ENCODE results near the gene FLVCR2.

Gene FLVCR2

GRCh38 chr14:75559451-75560222 is 18.8 kb upstream of the FLVCR2 start:
- H3K27me3 ChIP-seq (ENCODE audit: control insufficient read depth, insufficient read depth, low read length), result no peaks in the 10 kb centered on the region
- H3K9me3 ChIP-seq (ENCODE audit: control insufficient read depth, insufficient read depth, low read length), result no peaks in the 10 kb centered on the region
- peaks cover 6% of the 10 kb centered on the region for H3K4me1 ChIP-seq (ENCODE audit: control insufficient read depth, insufficient read depth, low read length)
- no peak overlapping the region for H3K9ac ChIP-seq (ENCODE audit: low read depth, low read length)
- H3K36me3 ChIP-seq (ENCODE audit: control insufficient read depth, insufficient read depth, low read length), result peaks cover 2% of the 10 kb centered on the region
- H3K4me3 ChIP-seq (ENCODE audit: low read depth, low read length), result no peak overlapping the region

GRCh38 chr14:75561013-75561432 is 17.4 kb upstream of the FLVCR2 start:
- Histone ChIP-seq H3K4me3 (ENCODE audit: low read depth, low read length) (no peak overlapping the region), H3K9me3 (ENCODE audit: control insufficient read depth, insufficient read depth, low read length) (no peaks in the 10 kb centered on the region), H3K27me3 (ENCODE audit: control insufficient read depth, insufficient read depth, low read length) (no peaks in the 10 kb centered on the region), H3K36me3 (ENCODE audit: control insufficient read depth, insufficient read depth, low read length) (peaks cover under 1% of the 10 kb centered on the region), H3K9ac (ENCODE audit: low read depth, low read length) (no peak overlapping the region), H3K4me1 (ENCODE audit: control insufficient read depth, insufficient read depth, low read length) (peaks cover 6% of the 10 kb centered on the region)

- H3K4me3 ChIP-seq (ENCODE audit: low read depth, low read length), result no peak overlapping the region
- no peaks in the 10 kb centered on the region for H3K27me3 ChIP-seq (ENCODE audit: control insufficient read depth, insufficient read depth, low read length)
- H3K4me1 ChIP-seq (ENCODE audit: control insufficient read depth, insufficient read depth, low read length), result peaks cover 6% of the 10 kb centered on the region
- no peaks in the 10 kb centered on the region for H3K9me3 ChIP-seq (ENCODE audit: control insufficient read depth, insufficient read depth, low read length)
- H3K9ac ChIP-seq (ENCODE audit: low read depth, low read length), result no peak overlapping the region
- no peaks in the 10 kb centered on the region for H3K36me3 ChIP-seq (ENCODE audit: control insufficient read depth, insufficient read depth, low read length)
Measured at GRCh38 chr14:75562089-75562488, 16.3 kb upstream of the FLVCR2 start.

GRCh38 chr14:75562489-75562888 is 15.9 kb upstream of the FLVCR2 start:
- no peaks in the 10 kb centered on the region for H3K9me3 ChIP-seq (ENCODE audit: control insufficient read depth, insufficient read depth, low read length)
- H3K36me3 ChIP-seq (ENCODE audit: control insufficient read depth, insufficient read depth, low read length), result no peaks in the 10 kb centered on the region
- no peak overlapping the region for H3K9ac ChIP-seq (ENCODE audit: low read depth, low read length)
- no peaks in the 10 kb centered on the region for H3K27me3 ChIP-seq (ENCODE audit: control insufficient read depth, insufficient read depth, low read length)
- peaks cover 6% of the 10 kb centered on the region for H3K4me1 ChIP-seq (ENCODE audit: control insufficient read depth, insufficient read depth, low read length)
- no peak overlapping the region for H3K4me3 ChIP-seq (ENCODE audit: low read depth, low read length)

GRCh38 chr14:75563931-75564330 is 14.5 kb upstream of the FLVCR2 start:
- no peaks in the 10 kb centered on the region for H3K27me3 ChIP-seq (ENCODE audit: control insufficient read depth, insufficient read depth, low read length)
- H3K4me1 ChIP-seq (ENCODE audit: control insufficient read depth, insufficient read depth, low read length), result peaks cover 6% of the 10 kb centered on the region
- H3K9me3 ChIP-seq (ENCODE audit: control insufficient read depth, insufficient read depth, low read length), result no peaks in the 10 kb centered on the region
- no peak overlapping the region for H3K4me3 ChIP-seq (ENCODE audit: low read depth, low read length)
- H3K36me3 ChIP-seq (ENCODE audit: control insufficient read depth, insufficient read depth, low read length), result no peaks in the 10 kb centered on the region
- H3K9ac ChIP-seq (ENCODE audit: low read depth, low read length), result no peak overlapping the region

- Histone ChIP-seq H3K9ac (ENCODE audit: low read depth, low read length) (no peak overlapping the region), H3K4me1 (ENCODE audit: control insufficient read depth, insufficient read depth, low read length) (peaks cover 4% of the 10 kb centered on the region), H3K9me3 (ENCODE audit: control insufficient read depth, insufficient read depth, low read length) (no peaks in the 10 kb centered on the region), H3K4me3 (ENCODE audit: low read depth, low read length) (no peak overlapping the region), H3K36me3 (ENCODE audit: control insufficient read depth, insufficient read depth, low read length) (no peaks in the 10 kb centered on the region), H3K27me3 (ENCODE audit: control insufficient read depth, insufficient read depth, low read length) (no peaks in the 10 kb centered on the region)
Measured at GRCh38 chr14:75565056-75565455, 13.4 kb upstream of the FLVCR2 start.

GRCh38 chr14:75566321-75566720 is 12.1 kb upstream of the FLVCR2 start:
- Histone ChIP-seq H3K4me3 (ENCODE audit: low read depth, low read length) (no peak overlapping the region), H3K27me3 (ENCODE audit: control insufficient read depth, insufficient read depth, low read length) (no peaks in the 10 kb centered on the region), H3K9ac (ENCODE audit: low read depth, low read length) (no peak overlapping the region), H3K36me3 (ENCODE audit: control insufficient read depth, insufficient read depth, low read length) (no peaks in the 10 kb centered on the region), H3K4me1 (ENCODE audit: control insufficient read depth, insufficient read depth, low read length) (no peaks in the 10 kb centered on the region), H3K9me3 (ENCODE audit: control insufficient read depth, insufficient read depth, low read length) (no peaks in the 10 kb centered on the region)

GRCh38 chr14:75566752-75567151 is 11.7 kb upstream of the FLVCR2 start:
- H3K27me3 ChIP-seq (ENCODE audit: control insufficient read depth, insufficient read depth, low read length), result no peaks in the 10 kb centered on the region
- no peaks in the 10 kb centered on the region for H3K9me3 ChIP-seq (ENCODE audit: control insufficient read depth, insufficient read depth, low read length)
- no peak overlapping the region for H3K4me3 ChIP-seq (ENCODE audit: low read depth, low read length)
- H3K36me3 ChIP-seq (ENCODE audit: control insufficient read depth, insufficient read depth, low read length), result no peaks in the 10 kb centered on the region
- no peak overlapping the region for H3K9ac ChIP-seq (ENCODE audit: low read depth, low read length)
- H3K4me1 ChIP-seq (ENCODE audit: control insufficient read depth, insufficient read depth, low read length), result no peaks in the 10 kb centered on the region

GRCh38 chr14:75568140-75568539 is 10.3 kb upstream of the FLVCR2 start:
- Histone ChIP-seq H3K36me3 (ENCODE audit: control insufficient read depth, insufficient read depth, low read length) (no peaks in the 10 kb centered on the region), H3K9ac (ENCODE audit: low read depth, low read length) (no peak overlapping the region), H3K9me3 (ENCODE audit: control insufficient read depth, insufficient read depth, low read length) (no peaks in the 10 kb centered on the region), H3K27me3 (ENCODE audit: control insufficient read depth, insufficient read depth, low read length) (no peaks in the 10 kb centered on the region), H3K4me3 (ENCODE audit: low read depth, low read length) (no peak overlapping the region), H3K4me1 (ENCODE audit: control insufficient read depth, insufficient read depth, low read length) (no peaks in the 10 kb centered on the region)

- Histone ChIP-seq H3K4me3 (ENCODE audit: low read depth, low read length) (no peak overlapping the region), H3K9ac (ENCODE audit: low read depth, low read length) (no peak overlapping the region), H3K27me3 (ENCODE audit: control insufficient read depth, insufficient read depth, low read length) (no peaks in the 10 kb centered on the region), H3K9me3 (ENCODE audit: control insufficient read depth, insufficient read depth, low read length) (no peaks in the 10 kb centered on the region), H3K36me3 (ENCODE audit: control insufficient read depth, insufficient read depth, low read length) (no peaks in the 10 kb centered on the region), H3K4me1 (ENCODE audit: control insufficient read depth, insufficient read depth, low read length) (no peaks in the 10 kb centered on the region)
Measured at GRCh38 chr14:75568791-75569190, 9.6 kb upstream of the FLVCR2 start.

- no peak overlapping the region for H3K9ac ChIP-seq (ENCODE audit: low read depth, low read length)
- no peaks in the 10 kb centered on the region for H3K36me3 ChIP-seq (ENCODE audit: control insufficient read depth, insufficient read depth, low read length)
- no peaks in the 10 kb centered on the region for H3K27me3 ChIP-seq (ENCODE audit: control insufficient read depth, insufficient read depth, low read length)
- no peaks in the 10 kb centered on the region for H3K9me3 ChIP-seq (ENCODE audit: control insufficient read depth, insufficient read depth, low read length)
- H3K4me1 ChIP-seq (ENCODE audit: control insufficient read depth, insufficient read depth, low read length), result no peaks in the 10 kb centered on the region
- no peak overlapping the region for H3K4me3 ChIP-seq (ENCODE audit: low read depth, low read length)
Measured at GRCh38 chr14:75570797-75571196, 7.6 kb upstream of the FLVCR2 start.

GRCh38 chr14:75572104-75572503 is 6.3 kb upstream of the FLVCR2 start:
- Histone ChIP-seq H3K9ac (ENCODE audit: low read depth, low read length) (no peak overlapping the region), H3K4me3 (ENCODE audit: low read depth, low read length) (no peak overlapping the region), H3K4me1 (ENCODE audit: control insufficient read depth, insufficient read depth, low read length) (no peaks in the 10 kb centered on the region), H3K36me3 (ENCODE audit: control insufficient read depth, insufficient read depth, low read length) (no peaks in the 10 kb centered on the region), H3K27me3 (ENCODE audit: control insufficient read depth, insufficient read depth, low read length) (no peaks in the 10 kb centered on the region), H3K9me3 (ENCODE audit: control insufficient read depth, insufficient read depth, low read length) (no peaks in the 10 kb centered on the region)
